ENCODE results near the gene PSMF1. TPM values are rescaled to one million over a fixed set of nuclear protein-coding genes. Genes with fewer than 3 reads are reported as not detected.

PSMF1 gene
- total and polyA plus RNA-seq, 2 experiments from 2014 or later = 73.7 to 84.2 TPM

- H3K27ac Mint-ChIP-seq = 0 out of 2 replicates have a peak overlapping the region, but pooled peaks have one; percentile 36
- Histone ChIP-seq H3F3A (replicated peaks; ENCODE audit: low read depth) (no peaks in the 10 kb centered on the region), H3K27ac (ENCODE audit: low read depth) (no peak overlapping the region), H2AFZ (0 out of 2 replicates have a peak overlapping the region, but pooled peaks have one; percentile 6), H3K79me2 (replicated peaks; ENCODE audit: insufficient read depth) (peaks cover 43% of the 10 kb centered on the region), H3K4me3 (peak overlapping the region; percentile 95), H3K9me2 (ENCODE audit: insufficient read depth) (no peaks in the 10 kb centered on the region), H3K4me2 (peak overlapping the region; percentile 60), H3K27me3 (ENCODE audit: insufficient read depth) (no peaks in the 10 kb centered on the region), H3K36me3 (ENCODE audit: insufficient read depth) (no peaks in the 10 kb centered on the region), H4K20me1 (replicated peaks; ENCODE audit: insufficient read depth) (peaks cover 22% of the 10 kb centered on the region), H3K4me1 (ENCODE audit: insufficient read depth) (peaks cover 10% of the 10 kb centered on the region; the same call in 1 of the 2 replicates)
- peaks cover 12% of the 10 kb centered on the region; the same call in 2 of the 3 replicates for H3K36me3 Mint-ChIP-seq (ENCODE audit: low read depth)
- ATAC-seq (no peak), DNase-seq (ENCODE audit: low spot score) (no peak)
- peaks cover 4% of the 10 kb centered on the region for H3K27me3 Mint-ChIP-seq (ENCODE audit: insufficient read depth, low read depth, poor library complexity)
- H3K4me1 Mint-ChIP-seq = peaks cover 32% of the 10 kb centered on the region
- peaks cover 3% of the 10 kb centered on the region; the same call in 2 of the 3 replicates for H3K9me3 Mint-ChIP-seq
- peak overlapping the region; percentile 97 for H3K4me3 Mint-ChIP-seq
- TF ChIP-seq EZH2 (IDR thresholded peaks at IDR 0.05; ENCODE audit: low read depth, unreplicated experiment) = no peak
- no peak for TF ChIP-seq ZNF331 (CRISPR knock-in tag; IDR thresholded peaks at IDR 0.05; ENCODE audit: low read depth)
- no peak for TF ChIP-seq REST (IDR thresholded peaks at IDR 0.05; ENCODE audit: unreplicated experiment)
- no peak for TF ChIP-seq CREB1 (CRISPR knock-in tag; IDR thresholded peaks at IDR 0.05; ENCODE audit: low read depth)
- TF ChIP-seq POLR2AphosphoS5 (IDR thresholded peaks at IDR 0.05; ENCODE audit: low read depth) = no peak
- no peak for TF ChIP-seq ZNF114 (CRISPR knock-in tag; IDR thresholded peaks at IDR 0.05)
- no peak for TF ChIP-seq JUNB (IDR thresholded peaks at IDR 0.05; ENCODE audit: unreplicated experiment)
- TF ChIP-seq ZNF462 (CRISPR knock-in tag; IDR thresholded peaks at IDR 0.05) = no peak
- TF ChIP-seq NANOG (IDR thresholded peaks at IDR 0.05; ENCODE audit: borderline replicate concordance) = no peak
- no peak for TF ChIP-seq ETS1 (IDR thresholded peaks at IDR 0.05)
Measured at GRCh38 chr20:1118004-1118335, 432 bp upstream of the PSMF1 start.
